GM12878 (cell line): ENCODE results near the gene SRA1.

Source experiments
- BHLHE40 ChIP-seq, 2 experiments: fragments of 450-650 bp in 1 of 2; IDR thresholded peaks; 2 replicates each; pipeline ENCODE4 v1.6.1; 2011 to 2017; ENCODE audit warnings: low read depth in 2 of 2, borderline replicate concordance in 1 of 2, improper control_type of control experiment in 1 of 2, low read length in 1 of 2, mild to moderate bottlenecking in 1 of 2
- CBX5 ChIP-seq: sonication (generic); IDR thresholded peaks from 2 replicates; pipeline ENCODE4 v1.6.1; 2016; ENCODE audit warnings: low read depth, moderate library complexity, mild to moderate bottlenecking, inconsistent platforms
- CTCF ChIP-seq, 3 experiments: IDR thresholded peaks in 2 of 3; conservative IDR thresholded peaks in 1 of 3; 2 replicates each; pipeline ENCODE4 v1.5.1; 2011; ENCODE audit warnings: low read depth in 3 of 3, low read length in 3 of 3, mild to moderate bottlenecking in 3 of 3, control low read depth in 2 of 3, moderate library complexity in 2 of 3, inconsistent platforms in 1 of 3, mixed read lengths in 1 of 3; ENCODE audit not compliant: control insufficient read depth in 2 of 3, insufficient read depth in 1 of 3; ENCODE audit errors: extremely low read depth in 1 of 3
- EP300 ChIP-seq, 2 experiments: fragments of 150-350 bp in 1 of 2; IDR thresholded peaks; 2 replicates each; pipeline ENCODE4 v1.6.1; 2011 to 2012; ENCODE audit warnings: low read depth in 2 of 2, low read length in 2 of 2, borderline replicate concordance in 1 of 2, improper control_type of control experiment in 1 of 2, inconsistent platforms in 1 of 2; ENCODE audit not compliant: control insufficient read depth in 1 of 2
- EZH2 ChIP-seq: IDR thresholded peaks from 2 replicates; pipeline ENCODE4 v1.6.1; 2012; ENCODE audit warnings: low read depth, mild to moderate bottlenecking, control low read depth, inconsistent platforms, low read length, borderline replicate concordance; ENCODE audit not compliant: control insufficient read depth
- RAD21 ChIP-seq: IDR thresholded peaks from 2 replicates; pipeline ENCODE4 v1.6.1; 2011; ENCODE audit warnings: mild to moderate bottlenecking, low read depth, low read length, moderate library complexity; ENCODE audit not compliant: insufficient read depth
- TAF1 ChIP-seq: IDR thresholded peaks from 2 replicates; pipeline ENCODE4 v1.6.1; 2011; ENCODE audit warnings: mild to moderate bottlenecking, low read depth, low read length, borderline replicate concordance

- TF ChIP-seq RAD21 (no peak), CBX5 (no peak), CTCF (IDR thresholded peaks at IDR 0.05 in 2 of 3, conservative IDR thresholded peaks at IDR 0.05 in 1 of 3; ENCODE audit: control insufficient read depth in 2 of 3, extremely low read depth in 1 of 3, insufficient read depth in 1 of 3, low read depth in 3 of 3, low read length in 3 of 3) (no peak), TAF1 (no peak), EZH2 (no peak), BHLHE40 (IDR thresholded peaks at IDR 0.05; ENCODE audit: borderline replicate concordance in 1 of 2, low read depth in 2 of 2, low read length in 1 of 2) (no peak), EP300 (IDR thresholded peaks at IDR 0.05; ENCODE audit: borderline replicate concordance in 1 of 2, control insufficient read depth in 1 of 2, low read depth in 2 of 2, low read length in 2 of 2) (no peak)
These were observed 16.4 kb upstream of the SRA1 start for GRCh38 chr5:140573683-140574082.
